ENCODE results near the gene DEFB121.
"Not testable (repeated sequence)": the region's sequence is repeated elsewhere in the genome, so short reads cannot be mapped to it uniquely, and the experiment has no call there.

Gene DEFB121, protein sequence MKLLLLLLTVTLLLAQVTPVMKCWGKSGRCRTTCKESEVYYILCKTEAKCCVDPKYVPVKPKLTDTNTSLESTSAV

DNA sequence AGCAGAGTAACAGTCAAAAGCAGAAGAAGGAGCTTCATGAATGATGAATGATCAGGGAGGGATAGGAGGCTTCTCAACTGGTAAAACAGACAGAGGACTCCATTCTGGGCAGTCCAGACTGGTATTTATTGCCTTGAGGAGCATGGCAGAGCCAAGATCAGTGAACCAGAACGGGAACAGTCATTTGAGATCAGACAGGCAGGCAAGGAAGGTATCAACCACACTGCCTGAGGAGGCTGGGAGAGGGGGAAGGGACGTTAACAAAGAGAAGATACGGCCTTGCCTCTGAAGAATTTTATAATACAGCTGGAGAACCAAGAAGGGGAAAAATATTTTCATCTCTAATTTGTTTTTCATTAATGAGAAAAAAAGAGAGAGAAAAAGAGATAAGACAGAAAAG is at the start of gene DEFB121:
Gene DEFB121 (minus strand): TSS at position 101 of the 400 bp plus-strand sequence. CDS start 63 bp downstream, at position 38.
- DNase-seq (ENCODE audit: low read depth) = no peak

DNA sequence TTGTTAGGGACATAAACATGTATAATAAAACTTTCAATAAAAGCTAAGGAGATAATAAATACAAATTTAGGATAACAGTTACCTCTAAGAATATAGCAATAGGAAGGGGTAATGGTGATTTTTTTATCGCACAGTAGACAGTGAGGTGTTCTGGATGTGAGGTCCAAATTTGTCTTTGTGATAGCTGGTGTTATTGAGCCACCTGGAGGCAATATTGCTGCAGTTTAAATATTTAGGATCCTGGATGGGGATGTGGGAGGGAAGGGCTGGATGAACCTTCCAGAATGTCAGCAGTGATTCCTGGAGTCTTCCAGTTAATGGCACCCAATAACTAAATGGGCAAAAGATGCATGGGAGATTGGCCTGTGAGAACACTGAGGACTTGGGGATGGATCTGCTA is 48.3 kb upstream of the DEFB121 start:
- DNase-seq (ENCODE audit: low read depth) = no peak

DNA sequence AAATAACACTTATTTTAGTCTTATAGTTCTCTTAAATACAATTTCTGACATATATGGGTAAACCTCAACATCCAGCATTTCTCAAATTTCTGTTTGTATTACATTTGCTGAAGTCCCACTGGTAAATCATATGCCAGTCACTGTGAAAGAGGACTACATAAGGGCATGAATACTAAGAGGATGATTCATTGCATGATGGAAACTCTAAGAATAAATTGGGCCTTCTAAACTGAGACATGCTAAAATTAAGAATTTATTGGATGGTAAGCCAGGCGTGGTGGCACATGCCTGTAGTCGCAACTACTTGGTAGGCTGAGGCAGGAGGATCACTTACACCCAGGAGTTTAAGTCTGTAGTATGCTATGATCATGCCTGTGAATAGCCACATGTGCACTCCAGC is 46.6 kb upstream of the DEFB121 start:
- DNase-seq (ENCODE audit: low read depth) = no peak

DNA sequence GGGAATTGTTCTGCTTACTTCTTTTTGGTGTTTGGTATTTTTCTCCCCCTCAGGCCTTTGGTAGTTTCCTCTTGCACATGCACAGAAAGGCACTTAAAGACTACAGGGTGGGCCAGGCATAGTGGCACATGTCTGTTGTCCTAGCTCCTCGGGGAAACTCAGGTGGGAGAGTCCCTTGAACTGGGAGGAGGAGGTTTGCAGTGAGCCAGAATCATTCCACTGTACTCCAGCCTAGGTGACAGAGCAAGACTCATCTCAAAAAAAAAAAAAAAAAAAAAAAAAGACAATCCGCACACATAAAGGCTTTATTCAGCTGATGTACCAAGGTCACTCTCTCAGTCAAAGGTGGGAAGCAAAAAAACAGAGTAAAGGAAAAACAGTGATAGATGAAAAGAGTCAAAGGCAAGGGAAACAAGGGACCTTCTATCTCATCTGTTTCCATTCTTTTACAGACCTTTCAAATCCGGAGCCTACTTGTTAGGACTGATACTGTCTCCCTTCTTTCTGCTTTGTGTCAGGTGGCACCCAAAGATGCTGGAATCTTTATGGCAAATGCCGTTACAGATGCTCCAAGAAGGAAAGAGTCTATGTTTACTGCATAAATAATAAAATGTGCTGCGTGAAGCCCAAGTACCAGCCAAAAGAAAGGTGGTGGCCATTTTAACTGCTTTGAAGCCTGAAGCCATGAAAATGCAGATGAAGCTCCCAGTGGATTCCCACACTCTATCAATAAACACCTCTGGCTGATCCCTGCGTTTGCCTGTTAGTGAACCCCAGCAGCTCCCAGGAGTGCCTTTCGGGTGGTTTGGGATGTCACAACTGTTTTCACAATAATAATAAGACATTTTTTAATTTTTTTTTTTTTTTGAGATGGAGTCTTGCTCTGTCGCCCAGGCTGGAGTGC is 43.7 kb upstream of the DEFB121 start:
- no peak for DNase-seq (ENCODE audit: low read depth)

DNA sequence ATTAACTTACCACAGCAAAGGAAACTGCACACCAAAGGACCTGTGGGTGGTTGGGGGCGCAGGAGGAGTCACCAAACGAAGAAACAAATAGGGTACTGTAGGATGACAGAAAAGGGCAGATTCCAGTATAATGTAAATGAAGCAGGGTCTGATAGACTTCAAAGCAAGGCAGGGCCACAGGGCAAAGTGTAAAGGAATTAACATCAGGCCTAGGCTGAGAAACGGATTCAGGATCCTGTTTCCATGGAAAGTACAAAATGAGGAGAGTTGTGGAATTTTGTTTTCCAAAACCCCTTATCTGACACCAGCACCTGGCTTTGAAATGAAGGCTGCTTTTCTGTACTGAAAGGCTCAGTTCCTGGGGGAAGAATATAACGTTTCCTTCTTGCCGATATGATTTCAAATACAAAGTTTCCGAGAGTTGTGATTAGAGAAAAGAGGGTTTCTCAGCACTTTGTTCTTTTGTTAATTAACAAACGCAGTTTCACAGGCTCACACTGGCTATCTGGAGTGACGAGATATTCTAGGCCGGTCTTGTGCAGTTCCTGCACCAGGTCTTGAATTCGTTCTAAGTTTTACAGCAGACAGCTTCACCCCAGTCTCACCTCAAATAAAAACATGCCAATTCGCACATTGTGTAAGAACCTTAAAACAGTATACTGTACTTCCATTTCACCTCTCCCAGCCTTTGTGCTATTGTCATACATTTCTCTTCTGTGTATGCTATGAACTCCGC is 40.2 kb upstream of the DEFB121 start:
- no peak for DNase-seq (ENCODE audit: low read depth)

DNA sequence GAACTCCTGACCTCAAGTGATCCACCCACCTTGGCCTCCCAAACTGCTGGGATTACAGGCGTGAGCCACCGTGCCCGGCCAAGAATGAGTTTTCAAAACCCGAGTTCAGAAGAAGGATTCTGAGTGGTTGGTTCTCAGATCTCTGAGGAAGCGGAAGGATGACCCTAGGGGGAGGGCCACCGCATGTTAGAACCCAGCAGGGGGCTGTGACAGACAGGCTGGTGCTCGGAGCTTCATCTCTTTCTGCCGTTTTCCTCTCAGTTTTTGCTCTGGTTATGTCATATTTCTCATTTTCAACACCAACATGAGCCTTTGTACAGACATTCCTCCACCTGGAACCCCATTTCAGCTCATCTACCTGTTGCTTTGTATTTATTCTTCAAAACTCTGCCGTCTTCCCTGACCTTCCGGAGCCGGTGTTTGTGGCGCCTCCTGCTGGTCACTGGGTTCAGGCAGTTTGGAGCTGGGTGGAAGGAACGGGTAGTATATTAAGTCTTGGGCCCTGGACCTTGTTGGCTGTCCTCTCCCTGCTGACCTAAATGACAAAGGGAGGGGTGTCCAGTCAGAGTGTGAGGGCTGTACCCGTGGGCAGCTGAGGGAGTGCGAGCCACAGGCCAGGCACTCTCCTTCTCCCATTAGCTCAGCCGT is 34.1 kb upstream of the DEFB121 start, which contains the start of gene DEFB123:
Gene DEFB123 (plus strand): TSS at position 621 of the 648 bp plus-strand sequence. CDS start 67 bp downstream, outside the sequence.
- no peak for DNase-seq (ENCODE audit: low read depth)

DNA sequence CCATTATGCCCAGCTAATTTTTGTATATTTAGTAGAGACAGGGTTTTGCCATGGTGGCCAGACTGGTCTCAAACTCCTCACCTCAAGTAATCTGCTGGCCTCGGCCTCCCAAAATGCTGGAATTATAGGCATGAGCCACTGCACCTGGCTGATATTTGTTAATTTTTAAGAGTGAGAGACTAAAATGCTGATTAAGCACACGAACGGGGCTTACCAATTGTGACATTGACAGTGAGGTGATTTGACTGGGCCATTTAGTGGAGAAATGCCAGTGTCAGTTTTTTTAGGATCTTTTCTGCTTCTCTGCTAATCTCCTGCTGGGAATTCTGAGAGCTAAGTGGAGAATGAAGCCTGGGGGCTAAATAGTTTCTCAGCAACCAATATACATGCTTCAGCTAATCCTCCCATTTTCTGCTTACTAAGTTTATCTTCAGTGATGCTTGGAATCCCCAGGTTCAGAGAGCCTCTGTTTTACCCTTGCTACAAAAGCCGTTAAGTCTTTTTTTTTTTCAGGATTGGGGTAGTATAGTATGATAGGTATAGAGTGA is 24.6 kb upstream of the DEFB121 start:
- no peak for DNase-seq (ENCODE audit: low read depth)

DNA sequence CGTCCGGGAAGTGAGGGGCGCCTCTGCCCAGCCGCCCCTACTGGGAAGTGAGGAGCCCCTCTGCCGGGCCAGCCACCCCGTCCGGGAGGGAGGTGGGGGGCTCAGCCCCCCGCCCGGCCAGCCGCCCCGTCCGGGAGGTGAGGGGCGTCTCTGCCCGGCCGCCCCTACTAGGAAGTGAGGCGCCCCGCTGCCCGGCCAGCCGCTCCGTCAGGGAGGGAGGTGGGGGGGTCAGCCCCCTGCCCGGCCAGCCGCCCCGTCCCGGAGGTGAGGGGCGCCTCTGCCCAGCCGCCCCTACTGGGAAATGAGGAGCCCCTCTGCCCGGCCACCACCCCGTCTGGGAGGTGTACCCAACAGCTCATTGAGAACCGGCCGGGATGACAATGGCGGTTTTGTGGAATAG is 21.6 kb upstream of the DEFB121 start:
- not testable (repeated sequence) for DNase-seq (ENCODE audit: low read depth)

DNA sequence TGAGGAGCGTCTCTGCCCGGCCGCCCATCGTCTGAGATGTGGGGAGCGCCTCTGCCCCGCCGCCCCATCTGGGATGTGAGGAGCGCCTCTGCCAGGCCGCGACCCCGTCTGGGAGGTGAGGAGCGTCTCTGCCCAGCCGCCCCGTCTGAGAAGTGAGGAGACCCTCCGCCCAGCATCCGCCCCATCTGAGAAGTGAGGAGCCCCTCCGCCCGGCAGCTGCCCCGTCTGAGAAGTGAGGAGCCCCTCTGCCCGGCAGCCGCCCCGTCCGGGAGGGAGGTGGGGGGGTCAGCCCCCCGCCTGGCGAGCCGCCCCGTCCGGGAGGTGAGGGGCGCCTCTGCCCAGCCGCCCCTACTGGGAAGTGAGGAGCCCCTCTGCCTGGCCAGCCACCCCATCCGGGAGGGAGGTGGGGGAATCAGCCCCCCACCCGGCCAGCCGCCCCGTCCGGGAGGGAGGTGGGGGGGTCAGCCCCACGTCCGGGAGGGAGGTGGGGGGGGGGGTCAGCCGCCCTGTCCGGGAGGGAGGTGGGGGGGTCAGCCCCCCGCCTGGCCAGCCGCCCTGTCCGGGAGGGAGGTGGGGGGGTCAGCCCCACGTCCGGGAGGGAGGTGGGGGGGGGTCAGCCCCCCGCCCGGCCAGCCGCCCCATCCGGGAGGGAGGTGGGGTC is 21.0 kb upstream of the DEFB121 start:
- DNase-seq (ENCODE audit: low read depth) = not testable (repeated sequence)

DNA sequence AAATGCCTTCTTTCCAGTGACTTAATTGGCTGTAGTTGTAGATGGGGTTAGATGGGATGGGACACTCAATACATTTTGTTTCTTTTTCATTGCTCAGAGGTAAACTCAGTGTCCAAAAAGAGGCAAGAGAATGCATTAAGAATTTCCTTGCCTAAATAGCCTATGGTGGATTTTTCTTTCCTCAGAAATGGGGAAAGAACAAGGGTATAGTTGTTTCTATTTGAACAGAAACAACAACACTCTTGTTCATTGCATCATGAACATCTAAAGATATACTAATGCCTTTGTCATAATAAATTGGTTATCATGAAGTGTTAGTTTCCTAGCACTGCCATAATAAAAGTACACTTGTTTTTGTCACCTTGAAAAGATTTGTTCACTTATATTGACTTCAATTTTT is 19.8 kb upstream of the DEFB121 start:
- no peak for DNase-seq (ENCODE audit: low read depth)

DNA sequence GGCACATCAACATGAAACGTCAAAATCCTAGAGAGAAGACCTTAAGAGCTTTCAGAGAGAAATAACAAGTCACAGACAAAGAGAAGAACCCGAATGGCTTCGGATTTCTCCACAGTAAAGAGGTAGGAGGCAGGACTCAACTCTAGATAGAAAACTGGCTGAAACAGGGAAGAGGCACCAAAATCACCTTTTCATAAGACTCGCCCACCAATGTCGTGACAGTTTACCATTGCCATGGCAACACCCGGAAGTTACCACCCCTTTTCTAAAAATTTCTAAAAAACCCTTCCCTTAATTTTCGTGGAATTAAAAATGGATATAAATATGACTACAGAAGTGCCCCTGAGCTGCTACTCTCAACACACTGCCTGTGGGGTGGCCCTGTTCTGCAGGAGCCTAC is 12.3 kb upstream of the DEFB121 start:
- no peak for DNase-seq (ENCODE audit: low read depth)

DNA sequence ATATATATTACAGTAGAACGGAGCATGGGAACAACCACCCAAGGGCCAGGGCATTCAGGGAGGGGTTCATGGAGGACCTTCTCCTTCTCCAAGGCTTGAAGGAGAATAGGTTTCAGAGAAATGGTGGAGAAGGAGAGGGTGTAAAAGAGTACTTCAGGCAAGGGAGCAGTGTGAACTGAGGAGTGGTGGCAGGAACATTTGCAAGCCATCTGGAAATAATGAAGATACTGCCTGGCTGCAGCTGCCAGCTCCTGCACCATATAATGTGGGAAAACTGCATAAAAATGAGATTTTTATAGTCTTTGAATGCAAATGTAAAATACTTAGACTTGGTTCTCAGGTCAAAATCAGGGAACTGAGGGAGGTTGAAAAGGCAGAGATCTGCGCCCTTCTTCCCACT is 9.6 kb upstream of the DEFB121 start:
- DNase-seq (ENCODE audit: low read depth) = no peak

DNA sequence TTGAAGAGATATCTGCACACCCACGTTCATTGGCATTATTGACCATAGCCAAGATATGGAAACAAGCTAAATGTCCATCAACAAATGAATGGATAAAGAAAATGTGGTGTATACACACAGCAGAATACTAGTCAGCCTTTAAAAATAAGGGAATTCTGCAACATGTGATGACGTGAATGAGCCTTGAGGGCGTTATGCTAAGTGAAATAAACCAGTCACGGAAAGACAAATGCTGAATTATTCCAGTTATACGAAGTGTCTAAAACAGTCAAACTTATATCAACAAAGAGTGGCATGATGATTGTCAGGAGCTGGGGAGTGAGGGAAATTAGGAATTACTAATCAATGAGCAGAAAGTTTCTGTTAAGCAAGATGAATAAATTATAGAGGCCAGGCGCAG is 8.4 kb upstream of the DEFB121 start:
- no peak for DNase-seq (ENCODE audit: low read depth)

DNA sequence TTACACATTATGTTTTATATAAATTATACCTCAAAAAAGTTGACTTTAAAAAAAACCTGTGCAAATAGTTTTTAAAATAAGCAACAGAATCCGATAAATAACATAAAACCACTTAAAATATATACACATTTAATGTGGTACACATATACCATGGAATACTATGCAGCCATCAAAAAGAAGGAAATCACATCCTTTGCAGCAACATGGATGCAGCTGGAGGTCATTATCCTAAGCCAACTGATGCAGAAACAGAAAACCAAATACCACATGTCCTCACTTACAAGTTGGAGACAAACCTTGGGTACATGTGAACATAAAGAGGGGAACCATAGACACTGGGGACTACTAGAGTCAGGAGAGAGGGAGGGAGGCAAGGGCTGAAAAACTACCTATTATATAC is 4.0 kb upstream of the DEFB121 start:
- no peak for DNase-seq (ENCODE audit: low read depth)

DNA sequence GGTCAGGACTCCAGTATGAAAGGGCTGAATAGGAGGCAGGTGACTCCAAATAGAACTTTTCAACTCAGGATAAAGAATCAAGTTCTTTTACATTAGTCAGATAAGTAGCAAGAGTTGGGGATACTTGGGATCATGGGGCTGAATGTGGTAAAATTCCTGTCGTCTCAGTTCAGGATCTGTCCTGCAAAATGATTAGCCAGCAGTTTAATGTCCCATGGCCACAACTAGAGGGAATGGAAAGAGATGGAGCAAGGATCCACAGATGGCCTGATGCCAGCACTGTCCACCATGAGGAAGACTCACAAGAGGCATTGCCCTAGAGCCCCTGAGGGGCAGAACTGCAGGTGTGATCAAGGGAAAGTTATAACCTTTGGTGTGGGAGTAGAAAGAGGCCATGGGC is 2.1 kb downstream of the DEFB121 start:
- DNase-seq (ENCODE audit: low read depth) = no peak

DNA sequence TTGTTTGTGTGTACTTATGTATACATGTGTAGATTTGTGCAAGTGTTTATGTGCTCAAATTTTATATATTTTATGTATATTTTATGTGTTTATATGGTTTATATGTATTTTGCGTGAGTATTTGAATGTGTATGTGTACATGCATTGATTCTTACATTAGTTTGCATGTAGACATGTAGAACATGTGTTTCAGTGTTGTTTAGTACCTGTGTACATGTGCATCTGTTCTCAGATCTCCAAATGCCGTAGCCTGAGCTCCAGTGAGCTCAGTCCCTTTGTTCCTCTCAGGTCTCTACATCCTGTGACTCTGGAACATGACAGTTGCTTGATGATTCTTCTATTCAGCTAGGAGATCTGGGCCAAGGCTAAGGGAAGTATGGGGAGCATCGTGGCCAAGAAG is 11.1 kb downstream of the DEFB121 start:
- DNase-seq (ENCODE audit: low read depth) = no peak

DNA sequence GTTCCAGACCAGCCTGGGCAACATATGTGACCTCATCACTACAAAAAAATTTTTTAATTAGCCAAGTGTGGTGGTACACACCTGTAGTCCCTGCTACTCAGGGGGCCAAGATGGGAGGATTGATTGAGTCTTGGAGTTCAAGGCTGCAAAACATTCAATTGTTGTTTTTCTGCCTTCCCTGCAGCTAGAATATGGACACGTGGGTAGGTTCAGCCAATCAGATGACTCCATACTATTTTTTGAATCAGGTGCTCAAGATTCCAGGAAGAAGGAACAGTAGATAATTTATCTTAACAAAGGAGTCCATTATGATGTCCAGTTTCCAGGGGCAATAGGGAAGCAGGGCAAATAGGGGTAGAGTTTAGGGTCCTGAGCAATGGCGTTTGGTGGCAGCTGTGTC is 13.2 kb downstream of the DEFB121 start:
- DNase-seq (ENCODE audit: low read depth) = no peak

DNA sequence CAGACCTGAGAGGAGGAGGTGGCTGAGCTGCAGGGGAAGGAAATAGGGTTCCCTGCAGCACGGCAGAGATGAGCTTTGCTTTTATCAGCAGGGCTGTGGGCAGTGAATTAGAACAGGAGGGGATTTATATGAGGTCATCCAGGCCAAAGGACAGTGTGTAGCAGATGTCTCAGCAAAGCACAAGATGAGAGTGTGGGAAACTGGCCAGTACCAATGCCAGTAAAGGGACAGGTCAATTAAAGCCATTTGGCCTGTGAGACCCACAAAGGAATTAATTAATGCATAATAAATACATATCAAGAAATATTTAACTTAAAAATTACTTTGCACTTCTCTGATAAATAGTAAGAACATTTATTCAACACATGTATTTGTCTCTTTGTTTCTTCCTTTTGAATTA is 15.5 kb downstream of the DEFB121 start, which contains the start of gene DEFB119:
Gene DEFB119 (minus strand): TSS at position 101 of the 400 bp plus-strand sequence. CDS start 107 bp downstream, outside the sequence.
- DNase-seq (ENCODE audit: low read depth) = no peak

DNA sequence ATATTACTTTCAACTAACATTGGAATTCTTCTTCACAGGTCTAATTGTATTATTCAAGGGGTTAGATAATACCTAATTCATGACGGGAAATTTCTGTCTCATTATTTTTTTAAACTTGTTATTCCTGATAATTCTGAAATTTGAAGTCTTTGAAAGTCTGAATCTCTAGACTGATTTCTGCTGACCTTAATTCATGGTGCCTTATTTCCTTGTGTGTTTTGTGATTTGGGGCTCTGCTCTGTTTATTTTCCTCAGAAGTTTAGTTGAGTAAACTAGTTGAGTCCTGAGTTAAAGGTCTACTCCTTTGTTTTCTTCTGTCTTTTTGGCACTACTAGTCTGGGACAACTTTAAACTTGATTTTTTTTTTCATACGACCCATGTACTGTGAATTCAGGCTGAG is 31.7 kb downstream of the DEFB121 start:
- no peak for DNase-seq (ENCODE audit: low read depth)

DNA sequence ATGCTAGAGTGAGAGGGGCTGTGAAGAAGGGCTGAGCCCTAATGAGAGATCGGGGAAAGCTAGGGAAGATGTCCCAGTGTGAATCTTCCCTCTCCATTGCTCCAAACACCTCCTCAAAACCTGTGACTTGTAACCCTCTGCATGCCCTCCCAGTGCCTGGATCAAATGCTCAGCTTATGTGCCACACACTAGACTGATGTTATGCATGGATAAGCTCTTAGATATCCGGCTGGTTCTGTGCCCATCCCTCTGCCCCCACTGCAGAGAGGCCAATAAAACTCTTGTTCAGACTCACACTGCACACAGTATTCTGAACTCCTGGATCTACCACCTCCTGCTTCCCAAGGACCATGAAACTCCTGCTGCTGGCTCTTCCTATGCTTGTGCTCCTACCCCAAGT is 37.7 kb downstream of the DEFB121 start, which contains the start of gene DEFB118:
Gene DEFB118 (plus strand): TSS at position 301 of the 400 bp plus-strand sequence. CDS start 50 bp downstream, at position 351.
- no peak for DNase-seq (ENCODE audit: low read depth)

DNA sequence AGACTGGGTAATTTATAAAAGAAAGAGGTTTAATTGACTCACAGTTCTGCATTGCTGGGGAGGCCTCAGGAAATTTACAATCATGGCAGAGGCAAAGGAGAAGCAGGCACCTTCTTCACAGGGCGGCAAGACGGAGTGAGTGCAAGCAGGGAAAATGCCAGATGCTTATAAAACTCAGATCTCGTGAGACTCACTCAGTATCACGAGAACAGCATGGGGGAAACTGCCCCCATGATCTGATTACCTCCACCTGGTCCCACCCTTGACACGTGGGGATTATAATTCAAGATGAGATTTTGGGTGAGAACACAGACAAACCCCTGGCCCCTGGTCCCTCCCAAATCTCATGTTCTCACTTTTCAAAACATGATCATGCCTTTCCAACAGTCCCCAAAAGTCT is 41.7 kb downstream of the DEFB121 start:
- not testable (repeated sequence) for DNase-seq (ENCODE audit: low read depth)

Measured in activated gamma-delta T cell treated with anti-CD3 and anti-CD28 coated beads, Interleukin-2, amount 50 U/mL, for 16 hours (primary cell).